Naive thymus-derived CD4-positive, alpha-beta T cell (primary cell): ENCODE measurements around the gene PURA. TPM values are rescaled to one million over a fixed set of nuclear protein-coding genes. Genes with fewer than 3 reads are reported as not detected.

ENCODE experiments used
- ATAC-seq: fragments of 150-1000 bp; cut with Tn5 transposase; 2 replicates; pipeline ENCODE4 v1.10.0; 2021; ENCODE audit warnings: mild to moderate bottlenecking, moderate library complexity
- CTCF ChIA-PET: fragments of 350-600 bp; sonication (Branson Sonifier 250); formaldehyde crosslinking; loops from one replicate; lab custom pipeline; 2021; ENCODE audit warnings: antibody characterized with exemption; lab: Charles Lee
- POLR2A ChIA-PET: fragments of 350-600 bp; sonication (Branson Sonifier 250); formaldehyde crosslinking; loops from one replicate; lab custom pipeline; 2021; ENCODE audit warnings: antibody characterized with exemption, inconsistent platforms; lab: Charles Lee
- DNase-seq, 9 donors: peaks; one replicate each; pipeline versions ENCODE4 v3.0.0 to v3.0.0-alpha.2; 2020 to 2022; ENCODE audit warnings: mixed read lengths in 1 of 9
- H3K27ac ChIP-seq: one replicate; pipeline ENCODE4 v1.7.0; 2013; ENCODE audit warnings: mild to moderate bottlenecking, low read depth, low read length, moderate library complexity
- H3K27me3 ChIP-seq, 2 donors: one replicate each; pipeline ENCODE4 v1.7.0; 2013; ENCODE audit warnings: low read length in 2 of 2, mild to moderate bottlenecking in 2 of 2, moderate library complexity in 2 of 2; ENCODE audit not compliant: control insufficient read depth in 2 of 2, insufficient read depth in 2 of 2
- H3K36me3 ChIP-seq, 3 experiments: 1 replicate in 2 of 3; 2 replicates in 1 of 3; pipeline ENCODE4 v1.7.0; 2013; ENCODE audit warnings: low read length in 3 of 3, mild to moderate bottlenecking in 3 of 3, moderate library complexity in 1 of 3; ENCODE audit not compliant: insufficient read depth in 3 of 3, control insufficient read depth in 2 of 3
- H3K4me1 ChIP-seq, 2 donors: one replicate each; pipeline ENCODE4 v1.7.0; 2013; ENCODE audit warnings: low read length in 2 of 2, mild to moderate bottlenecking in 2 of 2, moderate library complexity in 1 of 2; ENCODE audit not compliant: control insufficient read depth in 2 of 2, insufficient read depth in 2 of 2
- H3K4me3 ChIP-seq: 2 replicates; pipeline ENCODE4 v1.7.0; 2013; ENCODE audit warnings: mild to moderate bottlenecking, low read length
- H3K9me3 ChIP-seq, 3 experiments: 1 replicate in 2 of 3; 2 replicates in 1 of 3; pipeline ENCODE4 v1.7.0; 2013; ENCODE audit warnings: low read length in 3 of 3; ENCODE audit not compliant: control insufficient read depth in 2 of 3
- H3K27ac Mint-ChIP-seq, 9 donors: one replicate each; pipeline ENCODE4 v1.8.0; 2020 to 2022; ENCODE audit warnings: mixed read lengths in 9 of 9, mild to moderate bottlenecking in 8 of 9, moderate library complexity in 5 of 9, inconsistent platforms in 2 of 9
- H3K27me3 Mint-ChIP-seq, 5 donors: one replicate each; pipeline ENCODE4 v1.8.0; 2021 to 2022; ENCODE audit warnings: mixed read lengths in 5 of 5, mild to moderate bottlenecking in 1 of 5
- H3K36me3 Mint-ChIP-seq, 5 donors: one replicate each; pipeline ENCODE4 v1.8.0; 2020 to 2022; ENCODE audit warnings: mixed read lengths in 5 of 5, mild to moderate bottlenecking in 3 of 5, inconsistent platforms in 1 of 5
- H3K4me1 Mint-ChIP-seq, 7 donors: one replicate each; pipeline ENCODE4 v1.8.0; 2020 to 2022; ENCODE audit warnings: mixed read lengths in 7 of 7, mild to moderate bottlenecking in 3 of 7, inconsistent platforms in 1 of 7
- H3K4me3 Mint-ChIP-seq, 10 donors: one replicate each; pipeline ENCODE4 v1.8.0; 2020 to 2022; ENCODE audit warnings: mild to moderate bottlenecking in 10 of 10, mixed read lengths in 10 of 10, moderate library complexity in 6 of 10, inconsistent platforms in 2 of 10
- H3K9me3 Mint-ChIP-seq, 11 donors: one replicate each; pipeline ENCODE4 v1.8.0; 2020 to 2022; ENCODE audit warnings: mixed read lengths in 11 of 11, mild to moderate bottlenecking in 4 of 11, inconsistent platforms in 1 of 11, moderate library complexity in 1 of 11
- intact Hi-C, 2 donors: fragments of 100-400 bp; cut with micrococcal nuclease; formaldehyde crosslinking; loops; one replicate each; pipeline ENCODE4 v1.15.1; 2023
- polyA plus RNA-seq, 2 donors: library from polyadenylated mRNA; unstranded; fragments of 300-500 nt; fragmentation: Illumina TruSeq; gene quantifications; one replicate each; pipeline ENCODE4 v1.2.3, GENCODE V29; 2021
- total RNA-seq, 6 experiments: library from RNA in 5 of 6; stranded (reverse) in 5 of 6; gene quantifications; 1 replicate in 5 of 6; 2 replicates in 1 of 6; pipeline ENCODE4 v1.2.3 and lab custom pipeline; 2021 to 2026

PURA gene
- total and polyA plus RNA-seq, 7 experiments from 2014 or later = 3.1 to 33.5 (median 12.2) TPM

DNA sequence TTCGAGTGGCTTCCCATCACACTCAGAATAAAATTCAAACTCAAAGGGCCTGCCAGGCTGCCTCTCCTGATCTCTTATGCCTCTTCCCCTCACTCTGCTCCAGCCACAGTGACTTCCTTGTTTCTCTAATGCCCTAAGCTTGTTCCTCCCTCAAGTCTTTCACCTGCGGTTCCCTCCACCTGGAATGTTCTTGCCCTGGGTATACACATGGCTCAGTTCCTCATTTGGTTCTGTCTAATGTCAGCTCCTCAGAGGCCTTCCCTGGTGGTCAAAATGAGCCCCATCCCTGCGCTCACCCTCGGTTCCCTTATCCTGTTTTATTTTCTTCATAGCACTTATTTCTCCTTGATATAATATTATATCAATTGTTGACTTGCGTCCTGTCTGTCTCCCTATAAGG lies 48.4 kb downstream of the PURA start:
- Mint-ChIP-seq H3K36me3 (peaks cover 0 to 2% (median 0%) of the 10 kb centered on the region in 5 donors), H3K9me3 (no peaks in the 10 kb centered on the region), H3K27ac (no peak overlapping the region), H3K27me3 (peaks cover 0 to 16% (median 0%) of the 10 kb centered on the region in 5 donors), H3K4me3 (no peak overlapping the region), H3K4me1 (peaks cover under 1 to 5% (median 2%) of the 10 kb centered on the region in 7 donors)
- ChIA-PET CTCF (interaction anchor here (0.7 kb wide), 1 partner anchor 89 kb away, joined by 3 read pairs; no protein-coding TSS in a partner anchor), POLR2A (no interaction called here)
- H3K4me1 ChIP-seq = no peaks in the 10 kb centered on the region
- H3K4me3 ChIP-seq = no peak overlapping the region
- H3K27me3 ChIP-seq = no peaks in the 10 kb centered on the region
- intact Hi-C loops = no loop called here
- ATAC-seq = no peak
- H3K36me3 ChIP-seq = no peaks in the 10 kb centered on the region
- no peaks in the 10 kb centered on the region for H3K9me3 ChIP-seq
- no peak for DNase-seq
- no peak overlapping the region for H3K27ac ChIP-seq

- POLR2A ChIA-PET = no interaction called here
- H3K4me1 Mint-ChIP-seq = peaks cover 0 to 5% (median 0%) of the 10 kb centered on the region in 7 donors
- peaks cover 0 to 17% (median 0%) of the 10 kb centered on the region in 5 donors for H3K27me3 Mint-ChIP-seq
- no peak overlapping the region for H3K4me3 Mint-ChIP-seq
- no peak for DNase-seq
- Histone ChIP-seq H3K27me3 (no peaks in the 10 kb centered on the region), H3K4me1 (no peaks in the 10 kb centered on the region), H3K27ac (no peak overlapping the region), H3K9me3 (no peaks in the 10 kb centered on the region), H3K36me3 (no peaks in the 10 kb centered on the region), H3K4me3 (no peak overlapping the region)
- CTCF ChIA-PET = no interaction called here
- intact Hi-C loops = no loop called here
- no peak for ATAC-seq
- H3K36me3 Mint-ChIP-seq = peaks cover 0 to 5% (median 0%) of the 10 kb centered on the region in 5 donors
- H3K27ac Mint-ChIP-seq = no peak overlapping the region
- no peaks in the 10 kb centered on the region for H3K9me3 Mint-ChIP-seq
Measured at GRCh38 chr5:140162781-140163180, 48.9 kb downstream of the PURA start.

- no peak overlapping the region for H3K4me3 ChIP-seq
- peaks cover 0 to 19% (median 0%) of the 10 kb centered on the region in 5 donors for H3K27me3 Mint-ChIP-seq
- CTCF ChIA-PET = no interaction called here
- peaks cover 0 to 5% (median 0%) of the 10 kb centered on the region in 5 donors for H3K36me3 Mint-ChIP-seq
- no peaks in the 10 kb centered on the region for H3K27me3 ChIP-seq
- H3K9me3 ChIP-seq = no peaks in the 10 kb centered on the region
- ATAC-seq = no peak
- H3K4me1 ChIP-seq = no peaks in the 10 kb centered on the region
- intact Hi-C loops = no loop called here
- no peaks in the 10 kb centered on the region for H3K36me3 ChIP-seq
- peaks cover 0 to 5% (median 0%) of the 10 kb centered on the region in 7 donors for H3K4me1 Mint-ChIP-seq
- H3K4me3 Mint-ChIP-seq = no peak overlapping the region
- no peaks in the 10 kb centered on the region for H3K9me3 Mint-ChIP-seq
- POLR2A ChIA-PET = interaction anchor here (1.0 kb wide), 1 partner anchor 58 kb away, joined by 3 read pairs; no protein-coding TSS in a partner anchor
- H3K27ac ChIP-seq = no peak overlapping the region
- no peak overlapping the region for H3K27ac Mint-ChIP-seq
- no peak for DNase-seq
Measured at GRCh38 chr5:140165101-140165922, 51.4 kb downstream of the PURA start.

GRCh38 chr5:140165923-140166270 lies 52.0 kb downstream of the PURA start:
- Histone ChIP-seq H3K9me3 (no peaks in the 10 kb centered on the region), H3K36me3 (no peaks in the 10 kb centered on the region), H3K4me3 (no peak overlapping the region), H3K4me1 (no peaks in the 10 kb centered on the region), H3K27me3 (no peaks in the 10 kb centered on the region), H3K27ac (no peak overlapping the region)
- Mint-ChIP-seq H3K9me3 (no peaks in the 10 kb centered on the region), H3K4me3 (no peak overlapping the region), H3K27me3 (peaks cover 0 to 19% (median 0%) of the 10 kb centered on the region in 5 donors), H3K4me1 (peaks cover 0 to 5% (median 0%) of the 10 kb centered on the region in 7 donors), H3K27ac (no peak overlapping the region), H3K36me3 (peaks cover 0 to 5% (median 0%) of the 10 kb centered on the region in 5 donors)
- POLR2A ChIA-PET = no interaction called here
- CTCF ChIA-PET = no interaction called here
- no peak for DNase-seq
- no peak for ATAC-seq
- intact Hi-C loops = no loop called here

- no peak overlapping the region for H3K4me3 Mint-ChIP-seq
Measured at GRCh38 chr5:140166911-140167310, 53.0 kb downstream of the PURA start.

GRCh38 chr5:140168371-140168770 lies 54.5 kb downstream of the PURA start:
- Histone ChIP-seq H3K27me3 (no peaks in the 10 kb centered on the region), H3K27ac (no peak overlapping the region), H3K9me3 (no peaks in the 10 kb centered on the region), H3K4me3 (no peak overlapping the region), H3K4me1 (no peaks in the 10 kb centered on the region), H3K36me3 (no peaks in the 10 kb centered on the region)
- no peak for DNase-seq
- Mint-ChIP-seq H3K27ac (no peak overlapping the region), H3K4me3 (no peak overlapping the region), H3K9me3 (no peaks in the 10 kb centered on the region), H3K27me3 (peaks cover 0 to 30% (median 0%) of the 10 kb centered on the region in 5 donors), H3K36me3 (peaks cover 0 to 8% (median 0%) of the 10 kb centered on the region in 5 donors), H3K4me1 (peaks cover 0 to 4% (median 0%) of the 10 kb centered on the region in 7 donors)
- POLR2A ChIA-PET = no interaction called here
- intact Hi-C loops = no loop called here
- CTCF ChIA-PET = interaction anchor here (0.6 kb wide), 1 partner anchor 115 kb away, joined by 3 read pairs; no protein-coding TSS in a partner anchor
- no peak for ATAC-seq

More at GRCh38 chr5:140166911-140167310, 53.0 kb downstream of the PURA start:
- Mint-ChIP-seq H3K4me1 (peaks cover 0 to 5% (median 0%) of the 10 kb centered on the region in 7 donors), H3K9me3 (no peaks in the 10 kb centered on the region), H3K27me3 (peaks cover 0 to 26% (median 0%) of the 10 kb centered on the region in 5 donors), H3K36me3 (peaks cover 0 to 5% (median 0%) of the 10 kb centered on the region in 5 donors), H3K27ac (no peak overlapping the region)
- intact Hi-C loops = no loop called here
- no peak for DNase-seq
- H3K4me3 ChIP-seq = no peak overlapping the region
- no peaks in the 10 kb centered on the region for H3K4me1 ChIP-seq
- no peaks in the 10 kb centered on the region for H3K36me3 ChIP-seq
- ChIA-PET CTCF (no interaction called here), POLR2A (no interaction called here)
- H3K27ac ChIP-seq = no peak overlapping the region
- no peaks in the 10 kb centered on the region for H3K9me3 ChIP-seq
- H3K27me3 ChIP-seq = no peaks in the 10 kb centered on the region
- ATAC-seq = no peak
